Urothelium cell line (cell line): ENCODE results near the gene COA1.
"Not testable (repeated sequence)": the region's sequence is repeated elsewhere in the genome, so short reads cannot be mapped to it uniquely, and the experiment has no call there.

Experiments used
- DNase-seq: peaks from one replicate; pipeline ENCODE4 v3.0.0; 2011; ENCODE audit warnings: low spot score, mixed read lengths
- FAIRE-seq: peaks from 2 replicates; lab custom pipeline; 2011; peaks lifted over from hg19 to GRCh38; lab: Jason Lieb, UNC

Gene COA1

DNA sequence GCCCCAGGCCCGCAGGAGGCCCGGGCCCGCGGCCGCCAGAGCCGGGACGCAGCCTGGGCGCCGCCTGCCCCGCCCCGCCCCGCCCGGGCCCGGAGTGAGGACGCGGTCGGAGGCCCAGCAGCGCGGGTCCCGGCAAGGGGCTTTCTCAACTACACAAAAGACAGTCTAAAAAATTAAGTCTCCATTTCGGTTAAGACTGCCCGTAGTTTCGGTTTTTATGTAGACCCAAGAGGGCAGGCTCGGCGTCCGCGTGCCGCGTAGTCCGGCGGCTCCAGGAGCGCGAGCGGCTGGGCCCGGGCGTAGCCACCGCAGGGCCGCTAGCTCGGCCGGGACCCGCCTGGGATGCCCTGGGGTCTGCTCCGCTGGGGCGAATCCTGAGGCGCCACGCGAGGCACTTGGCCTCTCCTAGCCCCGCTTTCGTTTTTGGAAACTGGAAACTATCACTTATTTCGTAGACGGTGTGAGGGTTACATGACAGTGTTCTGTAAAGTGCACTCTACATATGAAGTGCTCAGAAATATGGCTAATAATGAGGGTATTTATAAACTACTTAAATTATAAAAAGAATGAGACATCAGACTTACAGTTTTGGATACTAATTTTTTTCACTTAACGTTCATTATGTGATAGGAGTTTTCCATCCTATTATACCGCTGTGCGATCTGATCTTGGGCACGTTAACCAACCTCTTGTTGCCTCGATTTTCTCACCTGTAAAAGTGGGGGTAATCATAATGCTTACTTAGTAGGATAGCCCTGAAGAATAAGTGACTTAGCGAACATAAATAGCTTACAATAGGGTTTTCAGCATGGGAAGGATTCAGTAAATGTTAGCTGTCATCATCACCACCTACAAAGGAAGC lies 29.7 kb upstream of the COA1 start:
- DNase-seq, result peak; percentile 67
- FAIRE-seq, result no peak

DNA sequence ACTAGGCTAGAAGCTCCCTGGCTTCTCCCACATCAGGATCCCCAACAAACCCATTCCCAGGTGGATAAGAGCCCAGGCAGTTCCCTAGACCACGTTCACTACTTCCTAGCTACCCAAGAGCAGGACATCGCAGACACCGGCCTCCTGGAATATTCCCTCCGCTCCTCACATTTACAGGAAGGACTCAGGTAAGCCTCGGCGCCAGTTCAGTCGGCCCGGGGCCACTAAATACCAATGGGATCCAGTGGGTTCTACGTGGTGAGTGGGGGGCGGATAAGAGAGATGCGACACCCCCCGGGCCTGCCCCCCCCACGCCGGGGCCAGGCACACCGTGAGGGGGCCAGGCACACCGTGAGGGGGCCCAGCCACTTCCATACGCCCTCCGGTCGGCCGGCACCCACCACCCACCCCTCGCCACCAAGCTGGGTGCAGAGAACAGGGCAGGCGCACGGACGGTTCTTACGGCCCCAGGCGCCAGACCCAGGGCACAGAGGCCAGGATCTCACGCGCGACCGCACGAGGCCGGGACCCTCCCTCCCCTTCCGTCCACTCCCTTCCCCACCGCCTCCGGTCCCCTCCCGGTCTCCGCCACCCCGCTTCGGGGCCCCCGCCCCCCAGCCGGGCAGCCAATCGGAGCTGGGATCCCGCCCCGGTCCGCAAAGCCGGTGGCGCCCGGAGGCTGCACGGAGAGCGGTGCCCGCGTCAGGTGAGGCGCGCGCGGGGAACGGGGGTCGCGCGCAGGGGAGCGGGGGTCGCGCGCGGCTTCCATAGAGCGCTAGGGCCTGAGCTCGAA lies 28.9 kb upstream of the COA1 start, which contains the start of gene BLVRA:
TSS of gene BLVRA (plus strand) at position 652 of the 793 bp plus-strand sequence. CDS start 12,479 bp downstream, outside the sequence.
- FAIRE-seq, result no peak
- peak; percentile 90 for DNase-seq

DNA sequence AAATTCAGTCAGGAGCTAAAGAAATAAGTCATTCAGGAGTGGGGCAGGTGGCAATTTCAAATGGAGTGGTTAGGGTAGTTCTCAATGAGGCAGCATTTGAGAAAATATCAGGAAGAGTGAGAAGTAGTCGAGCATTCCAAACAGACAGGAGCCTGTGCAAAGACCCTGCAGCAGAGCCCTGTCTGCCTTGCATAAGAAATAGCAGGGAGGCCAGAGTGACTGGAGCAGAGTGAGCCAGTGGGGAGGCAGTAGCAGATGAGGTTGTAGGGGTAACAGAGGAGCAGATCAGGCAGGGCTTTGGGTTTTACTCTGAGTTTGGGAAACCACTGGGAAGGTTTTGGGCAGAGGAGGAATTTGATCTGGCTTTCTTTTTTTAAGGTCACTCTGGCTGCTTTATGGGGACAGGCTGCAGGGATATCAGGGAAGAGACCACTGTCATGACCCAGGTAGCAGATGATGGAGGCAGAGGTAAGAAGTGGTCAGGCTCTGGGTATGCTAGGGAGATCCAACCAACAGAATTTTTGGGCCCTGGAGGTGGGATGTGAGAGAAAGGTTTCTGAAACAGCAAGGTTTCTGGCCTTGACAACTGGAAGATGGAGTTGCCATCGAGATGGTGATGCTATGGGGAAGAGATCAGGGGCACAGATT lies 27.9 kb upstream of the COA1 start:
- FAIRE-seq, result no peak
- no peak for DNase-seq

GRCh38 chr7:43756368-43757072 lies 27.2 kb upstream of the COA1 start:
- FAIRE-seq, result no peak
- DNase-seq, result peak; percentile 81

DNA sequence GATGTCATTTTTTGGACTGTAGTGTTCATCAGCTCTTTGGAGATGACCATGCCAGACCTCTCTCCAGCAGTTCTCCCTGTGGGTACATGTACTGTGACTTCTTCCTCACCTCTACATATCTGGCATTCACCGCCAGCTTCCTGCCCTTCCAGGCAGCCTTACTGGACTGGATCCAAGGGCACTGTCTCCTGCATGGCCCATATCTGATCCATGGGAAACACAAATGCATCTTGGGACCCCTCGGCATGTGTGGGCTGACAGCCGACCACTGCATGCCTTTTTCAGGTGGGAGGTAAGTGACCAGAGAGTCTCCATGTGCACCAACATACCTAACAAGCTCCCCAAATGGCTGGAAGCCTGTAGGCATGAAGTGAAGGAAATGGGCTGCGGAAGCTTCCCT lies 25.3 kb upstream of the COA1 start:
- DNase-seq, result no peak
- FAIRE-seq, result no peak

- DNase-seq (no peak), FAIRE-seq (no peak)
Observed at GRCh38 chr7:43753843-43754242, 24.5 kb upstream of the COA1 start.

DNA sequence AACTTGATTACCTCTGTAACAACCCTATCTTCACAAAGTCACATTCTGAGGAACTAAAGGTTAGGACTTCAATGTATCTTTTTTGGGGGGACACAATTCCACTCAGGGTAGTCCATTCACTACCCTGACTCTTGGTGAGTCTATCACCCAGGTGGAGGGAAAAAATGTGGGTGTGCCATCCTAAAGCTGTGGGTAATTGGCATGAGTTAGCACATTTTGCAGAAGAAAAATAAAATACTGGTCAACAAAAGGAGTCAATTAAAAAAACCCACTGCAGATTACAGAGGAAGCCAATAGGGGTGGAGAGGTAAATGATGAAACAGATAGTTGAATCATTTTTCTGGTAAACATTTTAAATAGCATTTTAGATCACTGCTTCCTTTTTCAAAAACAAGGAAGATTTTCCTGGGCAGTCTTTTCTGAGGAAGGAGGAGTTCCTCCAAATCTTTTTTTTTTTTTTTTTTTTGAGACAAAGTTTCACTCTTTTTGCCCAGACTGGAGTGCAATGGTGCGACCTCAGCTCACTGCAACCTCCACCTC lies 24.0 kb upstream of the COA1 start:
- no peak for FAIRE-seq

GRCh38 chr7:43752411-43752810 lies 23.1 kb upstream of the COA1 start:
- FAIRE-seq (no peak), DNase-seq (no peak)

More for the DNA sequence above, 24.0 kb upstream of the COA1 start:
- no peak for DNase-seq

- no peak for DNase-seq
- FAIRE-seq, result no peak
Observed at GRCh38 chr7:43750016-43750887, 20.9 kb upstream of the COA1 start.

DNA sequence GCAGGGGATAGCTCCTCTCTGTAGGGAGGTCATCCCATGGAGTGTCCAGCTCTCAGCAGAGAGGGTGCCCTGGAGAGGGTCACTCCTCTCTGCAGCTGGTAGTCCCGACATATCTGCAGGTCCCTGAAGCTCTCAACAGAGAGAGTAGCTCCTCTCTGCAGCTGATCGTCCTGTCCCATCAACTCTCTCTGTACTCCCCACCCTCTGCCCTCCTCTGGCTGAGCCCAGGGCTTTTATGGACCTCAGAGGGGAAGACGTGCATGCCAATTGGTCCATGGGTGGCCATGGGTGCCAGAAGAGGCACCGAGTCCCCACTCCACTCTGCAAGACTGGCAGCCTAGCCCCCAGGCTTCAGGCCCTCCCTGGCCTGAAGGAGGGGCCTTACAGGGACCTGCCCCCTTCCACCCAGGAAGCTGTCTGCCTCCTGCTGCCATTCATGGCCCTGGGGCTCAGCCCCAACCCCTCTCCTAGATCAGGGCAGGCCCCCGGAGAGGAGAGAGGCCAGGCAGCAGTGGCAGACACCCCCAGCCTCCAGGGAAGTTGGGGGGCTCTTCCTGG lies 20.1 kb upstream of the COA1 start:
- DNase-seq (no peak), FAIRE-seq (no peak)

DNA sequence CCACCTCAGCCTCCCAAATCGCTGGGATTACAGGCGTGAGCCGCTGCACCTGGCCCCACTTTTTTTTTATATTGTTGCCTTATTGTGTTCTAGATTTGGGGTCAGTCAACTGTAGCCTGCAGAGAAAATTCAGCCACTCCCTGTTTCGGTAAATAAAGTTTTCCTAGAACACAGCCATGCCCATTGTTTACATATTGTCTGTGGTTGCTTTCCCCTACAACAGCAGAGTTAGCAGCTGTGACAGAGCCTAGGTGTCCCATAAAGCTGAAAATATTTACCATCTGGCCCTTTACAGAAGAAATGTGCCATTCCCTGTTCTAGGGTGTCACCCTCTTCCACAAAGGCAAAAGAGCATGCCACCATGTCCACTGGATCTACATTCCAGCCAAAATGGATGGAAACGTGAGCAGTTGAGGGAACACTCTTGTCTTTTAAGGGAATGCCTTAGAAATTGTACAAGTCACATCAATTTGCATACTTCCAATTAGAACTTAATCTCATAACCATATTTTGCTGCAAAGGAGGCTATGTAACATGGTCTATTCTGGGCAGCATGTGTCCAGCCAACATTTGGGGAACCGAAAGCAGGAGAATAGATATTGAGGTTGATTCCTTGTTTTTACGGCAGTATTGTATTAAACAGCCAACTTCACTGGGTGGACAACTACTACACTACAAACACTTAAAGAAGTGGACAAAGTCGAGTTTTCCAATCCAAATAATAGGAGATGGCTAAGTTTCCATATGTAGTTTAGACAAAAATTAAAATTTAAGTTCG lies 18.2 kb upstream of the COA1 start:
- FAIRE-seq (no peak), DNase-seq (no peak)

GRCh38 chr7:43742692-43743091 lies 13.4 kb upstream of the COA1 start:
- DNase-seq (no peak), FAIRE-seq (no peak)

- DNase-seq (no peak), FAIRE-seq (no peak)
Observed at GRCh38 chr7:43737467-43738127, 8.3 kb upstream of the COA1 start.

DNA sequence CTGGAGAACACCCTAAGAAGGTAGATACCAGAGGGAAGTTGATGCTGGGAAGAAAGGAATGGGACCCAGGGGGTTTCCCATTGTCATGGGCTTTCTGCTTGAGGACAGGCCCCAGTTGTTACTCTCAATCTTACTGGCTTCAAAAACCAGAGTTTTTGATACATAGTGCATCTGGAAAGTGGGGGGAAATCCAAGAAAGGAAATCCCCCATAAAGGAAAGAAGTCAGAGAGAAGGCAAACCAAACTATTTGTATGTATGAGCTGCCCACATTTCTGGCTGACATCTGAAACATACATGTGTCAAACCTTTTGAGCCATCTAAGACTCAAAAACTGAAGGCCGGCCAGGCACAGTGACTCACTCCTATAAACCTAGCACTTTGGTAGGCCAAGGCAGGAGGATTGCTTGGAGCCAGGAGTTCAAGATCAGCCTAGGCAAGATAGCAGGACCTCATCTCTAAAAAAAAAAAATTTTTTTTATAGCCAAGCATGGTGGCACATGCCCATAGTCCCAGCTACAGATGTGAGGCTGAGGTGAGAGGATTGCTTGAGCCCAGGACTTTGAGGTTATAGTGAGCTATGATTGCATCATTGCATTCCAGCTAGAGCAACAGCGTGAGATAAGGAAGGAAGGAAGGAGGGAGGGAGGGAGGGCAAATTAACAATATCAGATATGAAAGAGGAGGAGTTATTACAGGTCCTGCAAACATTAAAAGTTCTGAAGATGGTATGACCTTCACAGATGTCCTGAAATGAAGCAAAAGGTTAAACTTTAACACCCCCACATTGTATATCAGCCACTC lies 6.7 kb upstream of the COA1 start:
- no peak for DNase-seq
- FAIRE-seq, result no peak

DNA sequence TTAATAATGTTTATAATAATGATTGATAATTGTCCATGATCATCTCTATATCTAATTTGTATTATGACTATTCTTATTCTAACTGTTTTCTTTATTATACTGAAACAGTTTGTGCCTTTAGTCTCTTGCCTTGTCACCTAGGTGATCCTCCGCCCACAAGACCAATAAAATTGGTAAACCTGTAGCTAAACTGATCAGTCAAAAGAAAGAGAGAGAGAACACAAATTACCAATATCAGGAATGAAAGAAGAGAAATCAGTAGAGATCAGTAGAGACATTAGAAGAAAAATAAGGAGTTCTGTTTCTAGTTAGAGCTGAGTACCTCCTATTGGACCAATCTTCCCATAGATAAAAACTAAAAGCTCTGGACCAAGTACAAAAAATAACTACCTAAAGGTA lies 6.1 kb upstream of the COA1 start:
- FAIRE-seq, result no peak
- no peak for DNase-seq

DNA sequence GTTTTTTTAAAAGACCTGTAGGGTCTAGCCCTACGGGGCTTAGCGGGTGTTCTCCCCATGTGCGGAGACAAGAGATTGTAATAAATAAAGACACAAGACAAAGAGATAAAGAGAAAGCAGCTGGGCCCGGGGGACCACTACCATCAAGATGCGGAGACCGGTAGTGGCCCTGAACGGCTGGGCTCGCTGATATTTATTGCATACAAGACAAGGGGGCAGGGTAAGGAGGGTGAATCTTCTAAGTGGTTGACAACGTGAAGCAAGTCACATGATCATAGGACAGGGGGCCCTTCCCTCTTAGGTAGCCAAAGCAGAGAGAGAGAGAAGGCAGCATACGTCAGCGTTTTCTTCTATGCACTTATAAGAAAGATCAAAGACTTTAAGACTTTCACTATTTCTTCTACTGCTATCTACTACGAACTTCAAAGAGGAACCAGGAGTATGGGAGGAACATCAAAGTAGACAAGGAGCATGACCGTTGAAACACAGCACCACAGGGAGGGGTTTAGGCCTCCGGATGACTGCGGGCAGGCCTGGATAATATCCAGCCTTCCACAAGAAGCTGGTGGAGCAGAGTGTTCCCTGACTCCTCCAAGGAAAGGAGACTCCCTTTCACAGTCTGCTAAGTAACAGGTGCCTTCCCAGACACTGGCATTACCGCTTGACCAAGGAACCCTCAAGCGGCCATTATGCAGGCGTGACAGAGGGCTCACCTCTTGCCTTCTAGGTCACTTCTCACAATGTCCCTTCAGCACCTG lies 5.4 kb upstream of the COA1 start:
- not testable (repeated sequence) for DNase-seq, FAIRE-seq
